GM20431 (cell line): ENCODE data around the gene EHBP1.
"Not testable (repeated sequence)": the region's sequence is repeated elsewhere in the genome, so short reads cannot be mapped to it uniquely, and the experiment has no call there.

Experiments used
- in situ Hi-C: fragments of 300-500 bp; cut with MseI, MboI; formaldehyde crosslinking; loops from one replicate; pipeline ENCODE4 v1.15.0; 2020; ENCODE audit warnings: low sequenced_read_pairs; ENCODE audit not compliant: unreplicated experiment

EHBP1 gene

GRCh38 chr2:62991605-62992004 is 286.1 kb downstream of the EHBP1 start:
- in situ Hi-C loops: no loop called here

DNA sequence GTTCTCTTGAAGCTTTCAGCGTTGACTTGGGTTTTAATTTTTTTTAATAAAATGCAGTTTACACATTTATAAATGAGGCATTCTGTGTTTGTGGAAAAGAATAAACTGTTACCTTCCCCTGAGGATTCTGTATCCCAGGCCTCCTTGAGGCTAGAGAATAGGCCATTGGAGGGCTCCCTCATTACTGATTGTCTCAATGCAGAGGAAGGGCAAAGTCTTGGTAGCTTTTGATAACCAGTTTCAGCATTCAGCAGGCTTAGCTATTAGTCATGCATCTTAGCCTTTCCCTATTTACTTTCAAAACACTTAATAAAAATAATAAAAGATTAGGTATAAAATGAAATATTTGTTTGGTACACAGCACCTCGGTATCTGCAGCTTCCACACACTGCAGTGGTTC is 287.0 kb downstream of the EHBP1 start:
- in situ Hi-C loops: no loop called here

DNA sequence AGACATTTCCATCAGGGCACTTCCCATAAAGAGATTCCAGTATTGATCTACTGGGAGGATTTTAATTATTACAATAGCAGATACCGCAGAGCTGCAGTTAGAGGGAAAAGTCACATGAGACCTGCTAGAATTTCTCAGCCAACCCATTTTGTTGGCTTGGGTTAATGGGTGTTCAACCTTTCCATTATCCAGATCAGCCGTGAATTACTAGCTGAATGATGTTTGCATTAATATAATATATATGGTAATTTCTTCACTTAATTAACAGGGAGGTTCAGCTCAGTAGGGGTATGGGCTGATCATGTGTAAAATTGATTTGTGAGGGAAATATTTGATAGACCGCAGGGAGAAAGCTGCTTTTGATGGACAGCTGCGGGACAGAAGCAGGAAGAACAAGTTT is 288.7 kb downstream of the EHBP1 start:
- in situ Hi-C loops: no loop called here

- in situ Hi-C loops: no loop called here
Measured at GRCh38 chr2:62996534-62997186, 291.1 kb downstream of the EHBP1 start.

GRCh38 chr2:62998949-62999348 is 293.4 kb downstream of the EHBP1 start:
- in situ Hi-C loops: no loop called here

- in situ Hi-C loops: no loop called here
Measured at GRCh38 chr2:62999905-63000304, 294.4 kb downstream of the EHBP1 start.

DNA sequence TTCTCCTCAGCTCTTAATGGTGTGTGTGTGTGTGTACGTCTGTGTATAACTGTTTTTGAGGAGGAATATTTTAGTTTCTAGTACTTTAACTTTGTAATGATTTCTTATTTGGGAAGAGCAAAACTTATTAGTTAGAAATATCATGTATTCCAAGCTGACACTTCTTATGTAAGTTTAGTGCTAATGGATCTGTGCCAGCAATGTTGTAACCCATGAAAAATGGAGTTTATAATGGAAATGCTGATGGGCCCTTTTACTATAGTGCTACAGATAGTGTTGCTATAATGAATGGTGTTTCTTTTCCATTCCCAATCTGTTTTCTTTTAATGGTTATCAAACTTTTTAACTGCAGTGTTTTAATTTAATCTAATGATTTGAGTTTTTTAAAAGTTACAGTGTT is 295.3 kb downstream of the EHBP1 start:
- in situ Hi-C loops: no loop called here

GRCh38 chr2:63001576-63001975 is 296.1 kb downstream of the EHBP1 start:
- in situ Hi-C loops: no loop called here

DNA sequence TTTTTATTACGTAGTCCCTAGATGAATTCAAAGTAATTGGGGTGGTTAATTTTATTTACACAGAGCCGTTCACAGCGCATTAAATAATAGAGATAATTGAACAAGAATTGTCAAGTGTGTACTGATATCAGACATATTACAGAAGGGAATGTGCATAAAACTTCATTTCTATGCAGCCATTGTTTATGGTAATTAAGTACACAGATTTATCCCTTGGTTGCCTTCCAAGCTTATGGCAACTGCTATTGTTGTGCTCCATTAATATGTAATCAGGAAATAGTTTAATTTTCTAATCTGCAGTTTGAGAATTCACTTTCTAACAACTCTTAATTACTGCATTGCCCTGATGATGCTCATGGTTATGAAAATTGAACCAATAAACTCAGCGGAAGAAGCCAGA is 297.8 kb downstream of the EHBP1 start:
- in situ Hi-C loops: no loop called here

DNA sequence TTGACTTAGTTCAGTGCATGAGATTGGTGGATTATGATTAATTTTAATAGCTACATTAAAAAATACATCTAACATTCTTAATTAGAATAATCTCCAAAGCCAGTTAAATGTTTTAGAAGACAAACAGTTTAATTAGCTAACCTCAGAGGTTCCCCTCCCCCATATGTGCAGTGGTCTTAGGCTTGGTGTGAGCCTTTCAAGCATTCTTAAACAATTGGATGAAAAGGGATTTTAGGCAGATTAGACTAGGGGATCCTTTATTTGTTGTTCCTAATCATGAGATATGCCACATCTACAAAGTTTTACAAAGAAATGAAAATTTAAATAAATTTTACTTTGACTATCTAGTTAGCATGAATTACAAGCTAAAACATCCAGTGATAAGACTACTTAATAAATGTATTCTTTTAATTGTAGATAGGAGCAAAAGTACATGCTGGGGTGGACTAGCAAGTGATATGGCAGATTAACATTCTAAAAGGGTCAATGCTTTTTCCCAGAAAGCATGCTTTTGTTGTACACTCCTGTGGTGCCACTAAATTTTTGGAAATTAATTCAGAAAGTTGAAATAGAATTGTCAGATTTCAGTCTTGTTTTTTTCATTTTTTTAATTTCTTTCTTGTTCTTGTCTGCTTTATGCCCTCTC is 302.4 kb downstream of the EHBP1 start:
- in situ Hi-C loops: no loop called here

DNA sequence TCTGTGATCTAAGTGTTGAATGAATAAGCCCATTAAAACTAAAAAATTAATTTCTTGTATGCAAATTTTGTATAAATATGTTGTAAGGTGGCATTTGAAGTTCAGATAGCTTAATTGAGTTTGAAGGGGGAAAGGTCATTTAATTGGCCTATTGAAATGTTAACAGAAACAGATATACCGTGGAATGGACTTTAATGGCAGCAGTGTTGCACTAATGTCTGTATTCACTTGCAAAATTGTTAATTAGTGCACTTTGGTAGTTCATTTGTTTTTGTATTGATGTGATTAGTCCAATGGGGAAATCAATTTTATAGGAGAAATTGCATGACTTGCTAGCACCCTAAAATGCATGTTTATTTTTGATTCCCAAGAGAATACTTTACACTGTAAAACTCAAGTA is 303.3 kb downstream of the EHBP1 start:
- in situ Hi-C loops: no loop called here

DNA sequence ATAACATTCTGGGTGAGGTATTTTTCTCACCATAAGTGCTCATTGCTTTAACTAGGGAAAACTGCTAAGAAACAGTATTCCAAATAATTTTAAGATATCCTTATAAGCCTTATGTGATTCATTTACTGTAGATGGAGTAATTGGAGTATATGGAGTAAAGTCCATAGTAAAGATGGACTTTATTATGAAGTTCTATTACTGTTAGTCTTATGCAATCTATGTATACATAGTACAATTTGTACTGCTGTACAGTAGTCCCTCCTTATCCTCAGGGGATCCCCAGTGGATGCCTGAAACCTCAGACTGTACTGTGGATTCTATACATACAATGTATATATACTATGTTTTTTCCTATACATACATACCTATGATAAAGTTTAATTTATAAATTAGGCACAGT is 304.0 kb downstream of the EHBP1 start:
- in situ Hi-C loops: no loop called here

DNA sequence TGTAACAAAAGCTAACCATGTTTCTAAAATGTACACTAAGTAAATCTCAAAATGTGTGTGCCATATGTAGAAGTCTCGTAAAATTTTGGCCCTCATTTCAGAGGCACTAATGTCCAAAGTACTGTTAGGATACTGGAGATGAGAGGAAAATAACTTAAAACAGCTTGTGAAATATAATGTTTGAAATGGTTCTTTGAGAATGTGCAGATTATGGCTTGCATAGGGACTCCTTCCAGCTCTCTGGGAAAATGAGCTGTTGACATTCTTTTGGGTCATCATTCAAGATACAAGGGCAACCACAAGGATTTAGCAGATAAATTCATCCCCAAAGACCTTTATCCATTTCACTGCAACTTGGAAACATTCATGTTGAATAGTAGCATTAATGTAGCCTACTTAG is 307.0 kb downstream of the EHBP1 start:
- in situ Hi-C loops: no loop called here

- in situ Hi-C loops: no loop called here
Measured at GRCh38 chr2:63013438-63013837, 307.9 kb downstream of the EHBP1 start.

GRCh38 chr2:63015389-63015788 is 309.9 kb downstream of the EHBP1 start:
- in situ Hi-C loops: no loop called here

- in situ Hi-C loops: no loop called here
Measured at GRCh38 chr2:63018439-63018838, 312.9 kb downstream of the EHBP1 start.

- in situ Hi-C loops: not testable (repeated sequence)
Measured at GRCh38 chr2:63019686-63020085, 314.2 kb downstream of the EHBP1 start.

- in situ Hi-C loops: no loop called here
Measured at GRCh38 chr2:63023444-63023843, 317.9 kb downstream of the EHBP1 start.

GRCh38 chr2:63027220-63027619 is 321.7 kb downstream of the EHBP1 start:
- in situ Hi-C loops: no loop called here

DNA sequence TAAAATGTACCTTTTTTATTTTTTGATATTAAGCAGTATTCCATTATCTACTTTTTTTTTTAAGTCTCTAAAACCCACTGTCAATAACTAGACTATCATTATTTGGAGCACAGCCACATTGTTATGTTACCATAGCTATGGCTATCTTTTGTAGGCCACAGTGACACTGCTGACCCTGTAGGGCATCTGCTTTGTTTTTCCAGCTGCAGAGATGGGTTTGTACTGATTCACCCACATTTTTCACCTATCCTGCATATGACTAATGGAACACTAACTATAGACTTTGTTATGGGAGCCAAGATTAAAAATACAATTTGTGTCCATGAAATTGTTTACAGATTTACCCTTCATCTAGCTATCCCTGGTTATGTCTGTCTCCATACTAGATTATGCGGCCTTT is 323.5 kb downstream of the EHBP1 start:
- in situ Hi-C loops: no loop called here

- in situ Hi-C loops: no loop called here
Measured at GRCh38 chr2:63034526-63034925, 329.0 kb downstream of the EHBP1 start.

GRCh38 chr2:63035169-63035568 is 329.7 kb downstream of the EHBP1 start:
- in situ Hi-C loops: no loop called here
